SK-N-SH (cell line): ENCODE data around the gene COL4A2. TPM values are rescaled to one million over a fixed set of nuclear protein-coding genes. Genes with fewer than 3 reads are reported as not detected.

ENCODE experiments used
- CTCF ChIA-PET: fragments of 300-600, 350-600 bp; formaldehyde crosslinking; extraction: SDS; loops from one replicate; lab custom pipeline; 2021; lab: Yijun Ruan, JAX
- POLR2A ChIA-PET: fragments of 350-600 bp; sonication (Branson Sonifier 250); formaldehyde crosslinking; extraction: SDS; loops from one replicate; lab custom pipeline; 2020; ENCODE audit warnings: antibody characterized with exemption, inconsistent platforms; lab: Yijun Ruan, JAX
- DNase-seq: peaks from one replicate; pipeline ENCODE4 v3.0.0; 2012
- H2AFZ ChIP-seq: fragments of 200-600 bp; sonication (generic); 2 replicates; pipeline ENCODE4 v1.8.1; 2016; ENCODE audit warnings: antibody characterized with exemption, mild to moderate bottlenecking, low read depth
- H3F3A ChIP-seq: fragments of 200-600 bp; sonication (generic); replicated peaks from 2 replicates; pipeline ENCODE3; 2016; ENCODE audit warnings: antibody characterized with exemption, mild to moderate bottlenecking; ENCODE audit not compliant: insufficient read depth
- H3K27ac ChIP-seq, 2 experiments: fragments of 200-500 bp in 1 of 2; fragments of 200-600 bp in 1 of 2; sonication (Bioruptor generic) in 1 of 2; sonication (generic), shearing (Covaris generic) in 1 of 2; 2 replicates each; pipeline versions ENCODE4 v1.5.1 to v1.6.1; 2014 to 2016; ENCODE audit warnings: low read depth in 2 of 2, inconsistent platforms in 1 of 2, low read length in 1 of 2, mild to moderate bottlenecking in 1 of 2, mixed read lengths in 1 of 2
- H3K27me3 ChIP-seq: fragments of 200-600 bp; sonication (generic), shearing (Covaris generic); 2 replicates; pipeline ENCODE4 v1.6.1; 2016; ENCODE audit warnings: mixed run types; ENCODE audit not compliant: insufficient read depth
- H3K36me3 ChIP-seq, 2 experiments: fragments of 200-500 bp in 1 of 2; fragments of 200-600 bp in 1 of 2; sonication (Bioruptor generic) in 1 of 2; sonication (generic) in 1 of 2; replicated peaks in 1 of 2; 2 replicates each; pipeline versions ENCODE3 to v1.5.1; 2014 to 2016; ENCODE audit warnings: low read length in 1 of 2, mild to moderate bottlenecking in 1 of 2; ENCODE audit not compliant: insufficient read depth in 2 of 2, control insufficient read depth in 1 of 2
- H3K4me1 ChIP-seq, 2 experiments: fragments of 200-500 bp in 1 of 2; fragments of 200-600 bp in 1 of 2; sonication (Bioruptor generic) in 1 of 2; sonication (generic), shearing (Covaris generic) in 1 of 2; 2 replicates each; pipeline versions ENCODE4 v1.5.1 to v1.6.1; 2014 to 2016; ENCODE audit warnings: low read depth in 1 of 2, low read length in 1 of 2, mixed run types in 1 of 2; ENCODE audit not compliant: insufficient read depth in 2 of 2, control insufficient read depth in 1 of 2
- H3K4me2 ChIP-seq: fragments of 200-600 bp; sonication (generic), shearing (Covaris generic); 2 replicates; pipeline ENCODE4 v1.6.1; 2017; ENCODE audit warnings: mixed run types
- H3K4me3 ChIP-seq, 2 experiments: fragments of 200-500 bp in 1 of 2; fragments of 200-600 bp in 1 of 2; sonication (Bioruptor generic) in 1 of 2; sonication (generic), shearing (Covaris generic) in 1 of 2; 2 replicates each; pipeline versions ENCODE4 v1.5.1 to v1.8.1; 2014 to 2016; ENCODE audit warnings: low read depth in 2 of 2, inconsistent platforms in 1 of 2, low read length in 1 of 2, mild to moderate bottlenecking in 1 of 2, mixed read lengths in 1 of 2, moderate library complexity in 1 of 2
- H3K79me2 ChIP-seq: fragments of 200-600 bp; sonication (generic); 2 replicates; pipeline ENCODE4 v1.8.1; 2017; ENCODE audit warnings: mild to moderate bottlenecking; ENCODE audit not compliant: insufficient read depth
- H3K9ac ChIP-seq: fragments of 200-600 bp; sonication (generic); 2 replicates; pipeline ENCODE4 v1.6.1; 2017; ENCODE audit warnings: mixed run types
- H3K9me2 ChIP-seq: fragments of 200-600 bp; sonication (generic); 2 replicates; pipeline ENCODE4 v1.6.1; 2017; ENCODE audit warnings: mixed run types
- H3K9me3 ChIP-seq: fragments of 200-600 bp; sonication (generic); 2 replicates; pipeline ENCODE4 v1.6.1; 2017; ENCODE audit warnings: mixed run types, mild to moderate bottlenecking, moderate library complexity
- H4K20me1 ChIP-seq: fragments of 200-600 bp; sonication (generic); 2 replicates; pipeline ENCODE4 v1.6.1; 2017; ENCODE audit warnings: mild to moderate bottlenecking, mixed run types; ENCODE audit not compliant: insufficient read depth
- CTCF ChIP-seq: fragments of 200-600 bp; sonication (generic); IDR thresholded peaks from 2 replicates; pipeline ENCODE4 v1.6.1; 2017; ENCODE audit warnings: antibody characterized with exemption, mild to moderate bottlenecking, moderate library complexity
- ELF1 ChIP-seq: IDR thresholded peaks from 2 replicates; pipeline ENCODE4 v1.4.0; 2012
- EZH2phosphoT487 ChIP-seq: fragments of 200-600 bp; sonication (generic); IDR thresholded peaks from 2 replicates; pipeline ENCODE4 v1.6.1; 2017; ENCODE audit warnings: low read depth, mixed run types, mild to moderate bottlenecking, antibody characterized with exemption, moderate library complexity, borderline replicate concordance
- FOXJ3 ChIP-seq: sonication (generic); formaldehyde crosslinking; IDR thresholded peaks from 2 replicates; pipeline ENCODE4 v1.5.1; 2020; ENCODE audit warnings: mild to moderate bottlenecking, missing genetic modification reagents
- FOXM1 ChIP-seq: IDR thresholded peaks from 2 replicates; pipeline ENCODE4 v1.4.0; 2012; ENCODE audit warnings: low read depth, mild to moderate bottlenecking
- GATA2 ChIP-seq: sonication (generic); formaldehyde crosslinking; IDR thresholded peaks from 2 replicates; pipeline ENCODE4 v1.5.0; 2020; ENCODE audit warnings: mild to moderate bottlenecking, missing genetic modification reagents
- IRF3 ChIP-seq: fragments of 150-350 bp; IDR thresholded peaks from 2 replicates; pipeline ENCODE4 v1.6.1; 2016; ENCODE audit warnings: mild to moderate bottlenecking, low read depth, low read length
- MXI1 ChIP-seq: IDR thresholded peaks from 2 replicates; pipeline ENCODE4 v1.6.1; 2012; ENCODE audit warnings: mild to moderate bottlenecking, low read depth, low read length, improper control_type of control experiment
- NFIC ChIP-seq: IDR thresholded peaks from 2 replicates; pipeline ENCODE4 v1.4.0; 2012; ENCODE audit warnings: borderline replicate concordance
- NRF1 ChIP-seq: IDR thresholded peaks from 2 replicates; pipeline ENCODE4 v1.6.1; 2012; ENCODE audit warnings: low read depth, mild to moderate bottlenecking, low read length
- RAD21 ChIP-seq: IDR thresholded peaks from 2 replicates; pipeline ENCODE4 v1.6.1; 2012; ENCODE audit warnings: mild to moderate bottlenecking, low read length
- REST ChIP-seq: IDR thresholded peaks from 2 replicates; pipeline ENCODE4 v1.6.1; 2012; ENCODE audit warnings: mild to moderate bottlenecking, low read depth, low read length, moderate library complexity
- SIN3A ChIP-seq: IDR thresholded peaks from 2 replicates; pipeline ENCODE4 v1.6.1; 2012; ENCODE audit warnings: low read depth, mild to moderate bottlenecking, low read length, moderate library complexity, borderline replicate concordance
- TCF12 ChIP-seq: IDR thresholded peaks from 2 replicates; pipeline ENCODE4 v1.4.0; 2012
- TEAD4 ChIP-seq: IDR thresholded peaks from 2 replicates; pipeline ENCODE4 v1.4.0; 2012; ENCODE audit warnings: mild to moderate bottlenecking, borderline replicate concordance; ENCODE audit not compliant: insufficient read depth
- WGBS: methylation state at CpG from one replicate; pipeline ENCODE4 v1.1.6; 2017; ENCODE audit warnings: low lambda C conversion rate; 5-methylcytosine and 5-hydroxymethylcytosine counted together
- polyA plus RNA-seq, 3 experiments: library from polyadenylated mRNA; depleted of rRNA; stranded (reverse); fragments of >200 nt; gene quantifications; 2 replicates each; pipeline ENCODE4 v1.2.3, GENCODE V29; 2012

COL4A2 gene
- polyA plus RNA-seq, 1 of the 3 experiments (the other 2 are of a cell fraction) = 137 TPM

GRCh38 chr13:110272651-110273050, 34.4 kb upstream of the COL4A2 start:
- H3K27ac ChIP-seq = no peak overlapping the region
- POLR2A ChIA-PET = no interaction called here
- no peak overlapping the region for H3K4me2 ChIP-seq
- TF ChIP-seq NFIC (no peak), NRF1 (no peak), FOXM1 (no peak), EZH2phosphoT487 (no peak), IRF3 (no peak), TEAD4 (no peak), ELF1 (no peak), TCF12 (no peak), SIN3A (no peak), CTCF (no peak), REST (no peak), RAD21 (no peak), GATA2 (CRISPR knock-in tag) (no peak), MXI1 (no peak), FOXJ3 (no peak)
- 94% methylated on average over 6 of the region's 6 CpGs for WGBS
- H3K27me3 ChIP-seq = no peaks in the 10 kb centered on the region
- H3K9ac ChIP-seq = no peak overlapping the region
- peaks cover 98% of the 10 kb centered on the region for H3K79me2 ChIP-seq
- H4K20me1 ChIP-seq = peaks cover 42% of the 10 kb centered on the region; the same call in 1 of the 2 replicates
- no peak for DNase-seq
- H3K4me3 ChIP-seq = no peak overlapping the region
- CTCF ChIA-PET = no interaction called here
- H2AFZ ChIP-seq = no peak overlapping the region
- no peaks in the 10 kb centered on the region for H3F3A ChIP-seq
- peaks cover 0 to 24% of the 10 kb centered on the region in 2 experiments; a peak in 2 of 4 replicates for H3K4me1 ChIP-seq
- peaks cover 0 to 20% of the 10 kb centered on the region in 2 experiments for H3K36me3 ChIP-seq
- H3K9me3 ChIP-seq = no peaks in the 10 kb centered on the region
- H3K9me2 ChIP-seq = no peaks in the 10 kb centered on the region
